HepG2 (cell line): ENCODE results near the gene ING2. TPM values are rescaled to one million over a fixed set of nuclear protein-coding genes. Genes with fewer than 3 reads are reported as not detected.

Experiments used
- ELF4 ChIP-seq: sonication (generic); formaldehyde crosslinking; IDR thresholded peaks from 2 replicates; pipeline ENCODE4 v1.5.0; 2020; ENCODE audit warnings: missing genetic modification reagents, mild to moderate bottlenecking, moderate library complexity, borderline replicate concordance
- ESRRA ChIP-seq: sonication (generic); formaldehyde crosslinking; IDR thresholded peaks from 2 replicates; pipeline ENCODE4 v1.5.1; 2020; ENCODE audit warnings: mild to moderate bottlenecking, low read depth, missing genetic modification reagents
- FOSL2 ChIP-seq: sonication (generic); formaldehyde crosslinking; IDR thresholded peaks from 2 replicates; pipeline ENCODE4 v1.4.0; 2020; ENCODE audit warnings: missing genetic modification reagents
- GLI4 ChIP-seq: sonication (generic); formaldehyde crosslinking; IDR thresholded peaks from 2 replicates; pipeline ENCODE4 v1.5.1; 2020; ENCODE audit warnings: missing genetic modification reagents, mild to moderate bottlenecking, moderate library complexity, borderline replicate concordance
- GZF1 ChIP-seq: sonication (generic); formaldehyde crosslinking; IDR thresholded peaks from 2 replicates; pipeline ENCODE4 v1.5.1; 2020; ENCODE audit warnings: mild to moderate bottlenecking, missing genetic modification reagents
- HINFP ChIP-seq: sonication (generic); formaldehyde crosslinking; IDR thresholded peaks from 2 replicates; pipeline ENCODE4 v1.4.0; 2020; ENCODE audit warnings: low read depth, mild to moderate bottlenecking, missing genetic modification reagents
- IRF1 ChIP-seq: sonication (generic); formaldehyde crosslinking; IDR thresholded peaks from 2 replicates; pipeline ENCODE4 v1.4.0; 2020; ENCODE audit warnings: low read depth, mild to moderate bottlenecking, missing genetic modification reagents
- MED8 ChIP-seq: sonication (generic); formaldehyde crosslinking; IDR thresholded peaks from 2 replicates; pipeline ENCODE4 v1.8.1; 2023; ENCODE audit warnings: mild to moderate bottlenecking, missing genetic modification reagents; ENCODE audit not compliant: insufficient replicate concordance
- MTA1 ChIP-seq: sonication (generic); formaldehyde crosslinking; IDR thresholded peaks from 2 replicates; pipeline ENCODE4 v1.4.0; 2020; ENCODE audit warnings: missing genetic modification reagents, mild to moderate bottlenecking, borderline replicate concordance
- NR1H2 ChIP-seq: sonication (generic); formaldehyde crosslinking; IDR thresholded peaks from 2 replicates; pipeline ENCODE4 v1.8.1; 2022; ENCODE audit warnings: low read depth, missing genetic modification reagents, borderline replicate concordance
- PBX3 ChIP-seq: sonication (generic); formaldehyde crosslinking; IDR thresholded peaks from 2 replicates; pipeline ENCODE4 v1.8.1; 2023; ENCODE audit warnings: missing genetic modification reagents, inconsistent platforms, borderline replicate concordance
- POLR2AphosphoS2 ChIP-seq: IDR thresholded peaks from 2 replicates; pipeline ENCODE4 v1.6.1; 2011; ENCODE audit warnings: low read depth, low read length, improper control_type of control experiment
- RFXAP ChIP-seq: sonication (generic); formaldehyde crosslinking; IDR thresholded peaks from 2 replicates; pipeline ENCODE4 v1.4.0; 2020; ENCODE audit warnings: missing genetic modification reagents, borderline replicate concordance
- STAT5B ChIP-seq: sonication (generic); formaldehyde crosslinking; IDR thresholded peaks from 2 replicates; pipeline ENCODE4 v1.4.0; 2020; ENCODE audit warnings: missing genetic modification reagents
- WIZ ChIP-seq: sonication (generic); formaldehyde crosslinking; IDR thresholded peaks from 2 replicates; pipeline ENCODE4 v1.5.1; 2020; ENCODE audit warnings: mild to moderate bottlenecking, missing genetic modification reagents
- ZBTB42 ChIP-seq: sonication (generic); formaldehyde crosslinking; IDR thresholded peaks from 2 replicates; pipeline ENCODE4 v1.5.0; 2020; ENCODE audit warnings: mild to moderate bottlenecking, missing genetic modification reagents
- ZFP37 ChIP-seq: sonication (generic); formaldehyde crosslinking; IDR thresholded peaks from 2 replicates; pipeline ENCODE4 v1.4.0; 2020; ENCODE audit warnings: missing genetic modification reagents, borderline replicate concordance
- ZMYM3 ChIP-seq: sonication (generic); formaldehyde crosslinking; IDR thresholded peaks from 2 replicates; pipeline ENCODE4 v1.5.1; 2020; ENCODE audit warnings: mild to moderate bottlenecking, missing genetic modification reagents
- ZNF503 ChIP-seq: sonication (generic); formaldehyde crosslinking; IDR thresholded peaks from 2 replicates; pipeline ENCODE4 v1.4.0; 2020; ENCODE audit warnings: missing genetic modification reagents
- ZNF558 ChIP-seq: sonication (generic); formaldehyde crosslinking; IDR thresholded peaks from 2 replicates; pipeline ENCODE4 v1.9.0; 2022; ENCODE audit warnings: mild to moderate bottlenecking, missing genetic modification reagents, borderline replicate concordance
- ZNF639 ChIP-seq: conservative IDR thresholded peaks from 2 replicates; pipeline ENCODE4 v1.6.1; 2018; ENCODE audit warnings: missing genetic modification reagents
- ZSCAN22 ChIP-seq: sonication (generic); formaldehyde crosslinking; IDR thresholded peaks from 2 replicates; pipeline ENCODE4 v1.4.0; 2020; ENCODE audit warnings: mild to moderate bottlenecking, missing genetic modification reagents
- polyA plus RNA-seq, 8 experiments: library from polyadenylated mRNA; depleted of rRNA in 3 of 8; stranded (reverse) in 7 of 8; unstranded in 1 of 8; fragments of >200 nt; fragmentation: Illumina TruSeq in 4 of 8; extraction: Trizol in 4 of 8; gene quantifications; 2 replicates each; pipeline versions ENCODE4 v1.2.1 to v1.2.3, GENCODE V29; 2011 to 2016; ENCODE audit warnings: low read depth in 4 of 8, missing spikeins in 1 of 8, mixed read lengths in 1 of 8; ENCODE audit not compliant: insufficient read depth in 1 of 8
- total RNA-seq, 5 experiments: library from RNA; depleted of rRNA; stranded (reverse); fragments of >200 nt; fragmentation: Illumina TruSeq; extraction: Trizol; gene quantifications; 2 replicates each; pipeline ENCODE4 v1.2.3, GENCODE V29; 2016; ENCODE audit warnings: low read depth in 1 of 5

The ING2 gene
- total and polyA plus RNA-seq, 2 of the 13 experiments (the other 11 are each of a cell fraction or from before 2014, with no cell fraction given), result 6.6 to 12.4 TPM

- TF ChIP-seq WIZ (no peak), ZBTB42 (CRISPR knock-in tag) (no peak), ZNF503 (CRISPR knock-in tag) (no peak), ZFP37 (CRISPR knock-in tag) (no peak), PBX3 (CRISPR knock-in tag) (no peak), RFXAP (CRISPR knock-in tag) (no peak), FOSL2 (no peak), ZNF639 (CRISPR knock-in tag) (no peak; the same call in 1 of the 2 replicates), MTA1 (CRISPR knock-in tag) (no peak), IRF1 (CRISPR knock-in tag) (no peak), GLI4 (CRISPR knock-in tag) (peak; percentile 92; the same call in 1 of the 2 replicates), POLR2AphosphoS2 (no peak), ELF4 (CRISPR knock-in tag) (no peak), NR1H2 (CRISPR knock-in tag) (no peak), HINFP (CRISPR knock-in tag) (no peak), ZNF558 (CRISPR knock-in tag) (no peak; the same call in 1 of the 2 replicates), ZSCAN22 (CRISPR knock-in tag) (no peak), STAT5B (CRISPR knock-in tag) (no peak; the same call in 1 of the 2 replicates), ZMYM3 (CRISPR knock-in tag) (no peak), GZF1 (CRISPR knock-in tag) (no peak), ESRRA (CRISPR knock-in tag) (no peak), MED8 (CRISPR knock-in tag) (no peak)
Measured at GRCh38 chr4:183505611-183506388, 942 bp downstream of the ING2 start (continued).
